Loucy (cell line): ENCODE results near the gene MMP15.

Experiments used
- CTCF ChIP-seq: fragments of 200-600 bp; sonication (generic); conservative IDR thresholded peaks from 2 replicates; pipeline ENCODE4 v1.5.1; 2014; ENCODE audit warnings: mild to moderate bottlenecking, antibody characterized with exemption, low read length
- EZH2phosphoT487 ChIP-seq: fragments of 200-600 bp; IDR thresholded peaks from 2 replicates; pipeline ENCODE4 v1.6.1; 2018; ENCODE audit warnings: antibody characterized with exemption, mild to moderate bottlenecking, moderate library complexity, borderline replicate concordance

- no peak for TF ChIP-seq CTCF
- no peak for TF ChIP-seq EZH2phosphoT487
Observed at GRCh38 chr16:58026139-58026704, 668 bp downstream of the MMP15 start.
